HepG2 (cell line): ENCODE results near the gene PRAMEF12. TPM values are rescaled to one million over a fixed set of nuclear protein-coding genes. Genes with fewer than 3 reads are reported as not detected.

Experiments
- ATAC-seq: fragments of 200-7000 bp; cut with Tn5 transposase; 3 replicates; pipeline ENCODE4 v1.9.1; 2020; ENCODE audit warnings: mild to moderate bottlenecking, moderate library complexity
- BruUV-seq: library from RNA; stranded (reverse); fragments of 400-500 nt; replicated peaks from 2 replicates; lab custom pipeline; 2021; lab: Mats Ljungman, UMichigan
- CTCF ChIA-PET: fragments of 300-600 bp; formaldehyde crosslinking; extraction: SDS; loops from one replicate; lab custom pipeline; 2021; ENCODE audit warnings: low total read pairs, inconsistent platforms, low intra/inter-chr PET ratio; lab: Yijun Ruan, JAX
- POLR2A ChIA-PET: fragments of 350-600 bp; sonication (Branson Sonifier 250); formaldehyde crosslinking; loops from one replicate; lab custom pipeline; 2020; ENCODE audit warnings: antibody characterized with exemption, inconsistent platforms; lab: Yijun Ruan, JAX
- DNase-seq: peaks from one replicate; pipeline ENCODE4 v3.0.0-alpha.2; 2015; ENCODE audit warnings: low spot score
- FAIRE-seq: peaks from 3 replicates; lab custom pipeline; 2011; peaks lifted over from hg19 to GRCh38; lab: Jason Lieb, UNC
- H2AFZ ChIP-seq: one replicate; pipeline ENCODE4 v1.6.1; 2011; ENCODE audit warnings: low read length, inconsistent platforms
- H3K27ac ChIP-seq: fragments of 300-600 bp; 3 replicates; pipeline ENCODE4 v1.8.0; 2011; ENCODE audit warnings: mixed run types, mild to moderate bottlenecking, mixed read lengths, low read length, inconsistent platforms; ENCODE audit not compliant: insufficient read depth; ENCODE audit errors: extremely low read length
- H3K27me3 ChIP-seq, 2 experiments: fragments of 200-600 bp in 1 of 2; 2 replicates in 1 of 2; 3 replicates in 1 of 2; pipeline versions ENCODE4 v1.6.0 to v1.8.0; 2011; ENCODE audit warnings: low read length in 2 of 2, mild to moderate bottlenecking in 2 of 2, moderate library complexity in 2 of 2, inconsistent platforms in 1 of 2; ENCODE audit not compliant: insufficient read depth in 2 of 2, control insufficient read depth in 1 of 2
- H3K36me3 ChIP-seq, 2 experiments: fragments of 200-600 bp in 1 of 2; replicated peaks in 1 of 2; 2 replicates in 1 of 2; 3 replicates in 1 of 2; pipeline versions ENCODE4 v1.5.1 to v1.8.0; 2011; ENCODE audit warnings: low read length in 2 of 2, inconsistent platforms in 1 of 2; ENCODE audit not compliant: insufficient read depth in 2 of 2, control insufficient read depth in 1 of 2
- H3K4me1 ChIP-seq: 2 replicates; pipeline ENCODE4 v1.5.1; 2012; ENCODE audit warnings: low read length, inconsistent platforms; ENCODE audit not compliant: insufficient read depth
- H3K4me2 ChIP-seq: 2 replicates; pipeline ENCODE4 v1.6.0; 2011; ENCODE audit warnings: low read depth, low read length, inconsistent platforms
- H3K4me3 ChIP-seq, 3 experiments: fragments of 200-600 bp in 1 of 3; sonication (generic), shearing (Covaris generic) in 1 of 3; replicated peaks in 1 of 3; 2 replicates each; pipeline ENCODE4 v1.5.1; 2011 to 2016; ENCODE audit warnings: low read length in 3 of 3, inconsistent platforms in 2 of 3, low read depth in 2 of 3, mild to moderate bottlenecking in 2 of 3, control low read depth in 1 of 3, mixed read lengths in 1 of 3; ENCODE audit not compliant: insufficient read depth in 1 of 3
- H3K79me2 ChIP-seq: one replicate; pipeline ENCODE4 v1.6.1; 2011; ENCODE audit warnings: low read length, inconsistent platforms; ENCODE audit not compliant: insufficient read depth
- H3K9ac ChIP-seq: 2 replicates; pipeline ENCODE4 v1.6.0; 2011; ENCODE audit warnings: mild to moderate bottlenecking, low read depth, low read length, inconsistent platforms; ENCODE audit not compliant: insufficient read depth
- H3K9me3 ChIP-seq: 2 replicates; pipeline ENCODE4 v1.5.1; 2012; ENCODE audit warnings: mild to moderate bottlenecking, low read length
- H4K20me1 ChIP-seq: 2 replicates; pipeline ENCODE4 v1.6.0; 2011; ENCODE audit warnings: inconsistent platforms, mild to moderate bottlenecking, low read length, moderate library complexity; ENCODE audit not compliant: insufficient read depth
- GATAD1 ChIP-seq: IDR thresholded peaks from 2 replicates; pipeline ENCODE4 v1.6.1; 2016; ENCODE audit warnings: missing genetic modification reagents, missing compliant biosample characterization
- HMGXB3 ChIP-seq: sonication (generic); formaldehyde crosslinking; IDR thresholded peaks from 2 replicates; pipeline ENCODE4 v1.4.0; 2020; ENCODE audit warnings: missing genetic modification reagents, borderline replicate concordance
- MAFG ChIP-seq: sonication (generic); formaldehyde crosslinking; IDR thresholded peaks from 2 replicates; pipeline ENCODE4 v1.5.1; 2020; ENCODE audit warnings: mild to moderate bottlenecking, missing genetic modification reagents
- MAZ ChIP-seq, 2 experiments: sonication (generic) in 1 of 2; formaldehyde crosslinking in 1 of 2; IDR thresholded peaks; 2 replicates each; pipeline versions ENCODE4 v1.5.0 to v1.6.1; 2012 to 2020; ENCODE audit warnings: low read depth in 2 of 2, mild to moderate bottlenecking in 2 of 2, borderline replicate concordance in 1 of 2, improper control_type of control experiment in 1 of 2, low read length in 1 of 2, missing genetic modification reagents in 1 of 2, moderate library complexity in 1 of 2
- MTF1 ChIP-seq: sonication (generic); formaldehyde crosslinking; IDR thresholded peaks from 2 replicates; pipeline ENCODE4 v1.5.0; 2020; ENCODE audit warnings: missing genetic modification reagents
- PLRG1 ChIP-seq: fragments of 450-650 bp; conservative IDR thresholded peaks from 2 replicates; pipeline ENCODE4 v1.6.1; 2016
- TGIF2 ChIP-seq: IDR thresholded peaks from 2 replicates; pipeline ENCODE4 v1.6.1; 2016; ENCODE audit warnings: control low read depth, missing compliant biosample characterization
- ZBTB42 ChIP-seq: sonication (generic); formaldehyde crosslinking; IDR thresholded peaks from 2 replicates; pipeline ENCODE4 v1.5.0; 2020; ENCODE audit warnings: mild to moderate bottlenecking, missing genetic modification reagents
- ZNF552 ChIP-seq: sonication (generic); formaldehyde crosslinking; IDR thresholded peaks from 2 replicates; pipeline ENCODE4 v1.9.0; 2022; ENCODE audit warnings: missing genetic modification reagents, mild to moderate bottlenecking, borderline replicate concordance
- WGBS: methylation state at CpG from one replicate; pipeline ENCODE4 v1.1.6; 2017; ENCODE audit warnings: low lambda C conversion rate; 5-methylcytosine and 5-hydroxymethylcytosine counted together
- in situ Hi-C: cut with HindIII; loops from 2 replicates; pipeline ENCODE4 v1.10.0; 2017; ENCODE audit warnings: low pct_unique_long_range_greater_than_20kb; ENCODE audit not compliant: extremely low pct_ligation_motif_present
- intact Hi-C: fragments of 100-400 bp; cut with micrococcal nuclease; formaldehyde crosslinking; loops from one replicate; pipeline ENCODE4 v1.10.0; 2022; ENCODE audit not compliant: unreplicated experiment
- polyA plus RNA-seq, 8 experiments: library from polyadenylated mRNA; depleted of rRNA in 3 of 8; stranded (reverse) in 7 of 8; unstranded in 1 of 8; fragments of >200 nt; fragmentation: Illumina TruSeq in 4 of 8; extraction: Trizol in 4 of 8; gene quantifications; 2 replicates each; pipeline versions ENCODE4 v1.2.1 to v1.2.3, GENCODE V29; 2011 to 2016; ENCODE audit warnings: low read depth in 4 of 8, missing spikeins in 1 of 8, mixed read lengths in 1 of 8; ENCODE audit not compliant: insufficient read depth in 1 of 8
- total RNA-seq, 5 experiments: library from RNA; depleted of rRNA; stranded (reverse); fragments of >200 nt; fragmentation: Illumina TruSeq; extraction: Trizol; gene quantifications; 2 replicates each; pipeline ENCODE4 v1.2.3, GENCODE V29; 2016; ENCODE audit warnings: low read depth in 1 of 5

PRAMEF12 gene
- total and polyA plus RNA-seq, 2 of the 13 experiments (the other 11 are each of a cell fraction or from before 2014, with no cell fraction given) = not detected

DNA sequence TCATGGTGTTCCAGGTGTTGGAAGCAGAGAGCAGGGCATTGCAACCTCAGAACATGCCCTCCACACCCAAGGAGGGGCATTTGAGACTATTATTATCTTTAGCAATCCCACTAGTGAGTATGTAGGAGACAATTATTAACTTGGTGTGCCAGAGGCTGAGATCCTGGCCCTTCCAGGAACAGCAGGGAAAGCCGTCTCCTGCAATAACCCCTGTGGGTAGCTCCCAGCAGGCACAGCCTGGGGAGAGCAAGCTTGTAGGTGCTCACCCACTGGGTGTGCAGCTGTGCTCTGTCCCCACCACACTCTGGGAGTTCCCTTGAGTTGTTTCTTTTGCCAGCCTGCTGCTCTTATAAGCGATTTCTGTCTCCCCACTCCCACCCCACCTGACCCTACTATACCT is 17.3 kb upstream of the PRAMEF12 start (continued):
- TF ChIP-seq TGIF2 (no peak), MAFG (CRISPR knock-in tag) (no peak), MAZ (IDR thresholded peaks at IDR 0.05; ENCODE audit: borderline replicate concordance, low read depth, low read length) (no peak), MAZ (CRISPR knock-in tag; IDR thresholded peaks at IDR 0.05; ENCODE audit: low read depth) (no peak), HMGXB3 (no peak), GATAD1 (CRISPR knock-in tag) (no peak), PLRG1 (no peak)

DNA sequence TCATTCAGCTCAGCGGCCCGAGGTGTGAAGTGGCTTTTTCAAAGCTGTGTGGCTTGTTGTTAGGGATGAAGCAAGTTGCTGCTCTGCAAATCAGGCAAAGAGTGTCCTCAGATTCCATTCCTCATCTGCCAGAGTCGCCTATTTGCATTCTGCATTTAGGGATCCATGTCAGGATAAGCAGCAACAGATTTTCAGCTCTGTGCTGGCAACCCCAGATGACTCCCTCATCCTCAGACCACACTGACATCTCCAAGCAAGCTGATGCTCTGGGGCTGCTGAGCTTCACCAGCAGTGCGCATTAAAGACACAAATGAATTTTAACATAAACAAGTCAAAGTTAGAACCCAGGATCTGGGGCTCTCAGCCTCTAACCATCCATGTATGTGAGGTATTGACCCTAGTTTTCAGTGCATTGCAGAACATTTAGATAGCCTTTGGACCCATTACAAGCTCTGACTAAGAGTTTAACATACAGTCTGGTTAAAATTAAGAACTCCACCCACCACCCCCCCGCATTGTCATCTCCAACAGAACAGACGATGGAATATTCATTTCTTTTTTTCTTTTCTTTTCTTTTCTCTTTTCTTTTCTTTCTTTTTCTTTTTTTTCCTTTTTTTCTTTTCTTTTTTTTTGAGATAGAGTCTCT is 16.6 kb upstream of the PRAMEF12 start:
- no peak for TF ChIP-seq MTF1 (CRISPR knock-in tag)
- no peak for TF ChIP-seq ZNF552 (CRISPR knock-in tag)
- TF ChIP-seq ZBTB42 = no peak
- TF ChIP-seq, all 625 proteins: peak for 0
- BruUV-seq = no TSS peak
- Histone ChIP-seq H3K4me3 (no peak overlapping the region), H3K9ac (no peak overlapping the region), H2AFZ (no peak overlapping the region), H3K9me3 (no peaks in the 10 kb centered on the region), H3K79me2 (no peaks in the 10 kb centered on the region), H3K36me3 (no peaks in the 10 kb centered on the region), H3K27ac (no peak overlapping the region), H3K4me1 (no peaks in the 10 kb centered on the region), H3K4me2 (no peak overlapping the region), H3K27me3 (peaks cover 0 to 35% of the 10 kb centered on the region in 2 experiments; a peak in 2 of 5 replicates), H4K20me1 (no peaks in the 10 kb centered on the region)
- intact Hi-C loops (no loop called here), in situ Hi-C loops (no loop called here)
- no peak for DNase-seq
- WGBS = 12% methylated on average over 6 of the region's 6 CpGs
- ATAC-seq = no peak
- ChIA-PET CTCF (no interaction called here), POLR2A (no interaction called here)
- no peak for FAIRE-seq
